GM20000 (cell line): ENCODE data around the gene ZNF804B.

Source experiments
- DNase-seq: peaks from one replicate; pipeline ENCODE4 v3.0.0; 2012; ENCODE audit warnings: low spot score
- CTCF ChIP-seq: IDR thresholded peaks from 2 replicates; pipeline ENCODE4 v1.5.1; 2012; ENCODE audit warnings: mild to moderate bottlenecking, control low read depth; ENCODE audit errors: extremely low read depth, missing control alignments

The ZNF804B gene

DNA sequence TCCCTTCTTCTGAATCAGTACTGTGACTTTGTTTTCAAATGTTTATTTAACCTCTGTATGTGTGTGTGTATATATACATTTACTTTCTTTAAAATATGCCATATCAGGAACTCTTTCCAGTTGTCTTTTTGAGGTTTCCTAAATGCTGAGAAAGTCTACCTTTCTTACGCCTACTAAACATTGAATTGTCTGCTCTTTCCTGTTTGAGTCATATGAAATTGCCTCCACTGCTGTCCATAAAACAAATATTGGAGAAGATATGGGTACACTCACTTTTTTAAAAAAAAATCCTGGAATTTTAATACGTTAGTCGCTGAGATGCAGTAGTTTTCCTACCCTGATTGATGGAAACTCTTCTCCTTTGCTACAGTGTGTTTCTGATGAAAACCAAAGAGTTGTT lies 334.8 kb downstream of the ZNF804B start:
- no peak for DNase-seq
- no peak for TF ChIP-seq CTCF

DNA sequence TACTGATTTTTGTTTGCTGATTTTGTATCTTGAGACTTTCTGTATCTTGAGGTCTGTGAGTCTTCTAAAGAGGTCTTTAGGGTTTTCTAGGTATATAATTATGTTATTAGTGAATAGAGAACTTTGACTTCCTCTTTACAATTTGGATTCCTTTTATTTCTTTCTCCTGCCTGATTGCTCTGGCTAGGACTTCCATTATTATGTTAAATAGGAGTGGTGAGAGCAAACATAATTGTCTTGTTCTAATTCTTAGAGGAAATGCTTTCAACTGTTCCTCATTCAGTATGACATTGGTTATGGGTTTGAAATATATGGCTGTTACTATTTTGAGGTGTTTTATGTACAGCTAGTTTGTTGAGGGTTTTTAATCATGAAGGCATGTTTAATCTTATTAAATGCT lies 344.1 kb downstream of the ZNF804B start:
- DNase-seq, result no peak
- no peak for TF ChIP-seq CTCF

GRCh38 chr7:89104748-89105685 lies 345.5 kb downstream of the ZNF804B start:
- TF ChIP-seq CTCF, result no peak
- DNase-seq, result no peak

DNA sequence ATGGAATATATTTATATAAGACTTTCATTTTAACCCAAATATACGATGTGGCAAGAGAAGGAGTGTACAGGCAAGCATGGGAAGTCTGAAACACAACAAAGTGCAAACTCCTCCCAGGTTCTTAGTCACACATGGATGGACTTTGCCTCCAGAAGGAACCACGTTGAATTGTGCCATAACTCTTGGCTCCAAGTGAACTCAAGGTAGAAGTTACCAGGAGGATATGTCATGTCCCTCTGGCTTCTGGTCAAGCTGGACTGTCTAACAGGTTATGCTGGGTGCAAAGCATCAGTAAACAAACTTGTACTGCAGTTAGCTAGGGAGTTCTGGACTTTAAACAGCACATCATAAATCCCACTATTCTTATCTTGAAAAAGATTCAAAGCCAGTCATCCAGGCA lies 364.4 kb downstream of the ZNF804B start:
- DNase-seq, result no peak
- no peak for TF ChIP-seq CTCF

DNA sequence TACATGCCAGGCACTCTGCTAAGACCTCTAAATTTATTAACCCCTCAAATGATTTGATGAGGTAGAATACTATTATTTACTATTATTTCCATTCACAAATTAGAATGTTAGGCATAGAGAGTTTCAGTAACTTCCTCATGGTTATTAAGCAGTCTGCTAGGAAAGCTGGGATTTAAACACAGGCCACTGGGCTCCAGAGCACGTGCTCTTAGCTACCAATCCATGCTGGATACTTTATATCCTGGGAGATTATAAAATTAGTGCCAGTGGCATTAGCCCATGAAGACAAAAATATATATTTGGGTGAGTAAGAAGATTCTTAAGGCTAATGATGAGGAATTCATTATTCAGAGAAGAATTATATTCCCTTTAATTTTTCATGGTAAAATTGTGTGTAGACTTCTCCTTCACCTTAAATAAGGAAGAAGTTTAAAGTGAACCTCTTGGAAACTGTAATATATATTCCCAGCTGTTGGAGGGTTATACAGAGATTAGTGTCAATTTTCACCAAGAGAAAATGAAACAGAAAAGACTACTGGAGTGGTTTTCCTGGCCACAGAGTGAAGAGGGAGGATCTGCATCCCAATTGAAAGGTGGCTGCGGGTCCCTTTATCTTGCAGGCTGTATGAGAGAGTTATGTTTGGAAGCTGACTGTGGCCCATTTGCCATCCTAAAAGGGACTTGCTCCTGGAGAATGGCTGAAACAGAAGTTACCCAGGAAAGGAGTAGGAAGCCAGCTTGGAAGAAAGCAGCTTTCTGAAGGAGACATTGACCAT lies 370.3 kb downstream of the ZNF804B start:
- TF ChIP-seq CTCF, result no peak
- no peak for DNase-seq

DNA sequence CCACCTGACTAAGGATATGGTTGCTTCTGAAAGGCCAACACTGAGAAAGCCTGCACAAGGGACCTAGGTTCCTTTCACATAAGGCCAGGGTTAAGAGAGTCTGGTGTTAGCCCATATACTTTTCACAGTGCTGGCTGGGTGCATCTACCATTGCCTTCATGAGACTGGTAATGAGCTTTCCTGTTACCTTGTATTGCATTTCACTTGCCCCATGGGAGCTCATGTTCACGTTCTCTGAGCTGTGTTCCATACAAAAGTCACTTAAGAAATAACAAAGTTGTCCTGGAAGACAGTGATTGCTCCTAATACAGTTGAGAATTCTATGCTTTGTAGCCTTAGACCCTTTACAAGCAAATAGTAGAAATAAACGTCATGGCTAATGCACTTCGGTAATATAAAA lies 373.9 kb downstream of the ZNF804B start:
- no peak for DNase-seq
- no peak for TF ChIP-seq CTCF

- DNase-seq, result no peak
- no peak for TF ChIP-seq CTCF
Measured at GRCh38 chr7:89133819-89134218, 374.3 kb downstream of the ZNF804B start.
